HG03039 (cell line): ENCODE measurements around the gene FARSA.
A peak's percentile ranks its signal among the peaks of the same experiment; 100 is the strongest.
"Not testable (repeated sequence)": the region's sequence is repeated elsewhere in the genome, so short reads cannot be mapped to it uniquely, and the experiment has no call there.

Source experiments
- ATAC-seq: cut with Tn5 transposase; IDR thresholded peaks from one replicate; pipeline ENCODE4 v1.9.1; 2021; ENCODE audit warnings: mild to moderate bottlenecking, moderate library complexity; ENCODE audit not compliant: unreplicated experiment

Gene FARSA

GRCh38 chr19:12891553-12892021 is 41.9 kb downstream of the FARSA start:
- no peak for ATAC-seq

DNA sequence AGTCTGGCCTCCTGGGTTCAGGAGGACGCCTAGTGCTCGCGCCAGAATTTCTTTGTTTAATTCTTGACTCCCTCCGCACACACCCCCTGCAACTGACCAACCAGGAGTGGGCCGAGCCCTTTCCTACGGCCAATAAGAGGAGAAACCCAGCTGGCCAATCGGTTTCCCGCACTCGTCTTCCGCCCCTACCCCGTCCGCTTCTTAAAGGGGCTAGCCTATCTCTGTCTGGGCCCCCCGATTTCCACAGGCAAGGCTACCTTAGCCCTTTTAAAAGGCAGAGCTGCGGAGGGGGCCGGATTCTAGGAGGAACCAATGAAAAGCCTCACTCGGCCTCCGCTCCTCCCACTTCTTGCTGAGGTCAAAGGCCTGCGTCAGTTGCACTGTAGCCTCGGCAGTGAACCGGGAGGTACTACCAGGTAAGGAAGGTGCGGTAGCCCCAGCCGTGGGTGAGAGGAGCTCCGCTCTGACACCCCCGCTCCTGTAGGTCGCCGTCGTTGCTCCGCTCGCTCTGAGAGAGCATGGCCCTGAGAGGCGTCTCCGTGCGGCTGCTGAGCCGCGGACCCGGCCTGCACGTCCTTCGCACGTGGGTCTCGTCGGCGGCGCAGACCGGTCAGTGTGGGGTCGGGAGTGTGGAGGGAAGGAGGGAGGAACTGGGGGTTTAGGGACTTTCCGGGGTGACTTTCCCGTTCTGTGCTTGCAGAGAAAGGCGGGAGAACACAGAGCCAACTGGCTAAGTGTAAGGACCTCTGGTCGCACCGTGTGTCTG is 42.5 kb downstream of the FARSA start, which contains the start of gene GCDH:
GCDH (plus strand) TSS at position 374 of the 766 bp plus-strand sequence; CDS start at position 519, 145 bp downstream.
- ATAC-seq = peak; percentile 86

DNA sequence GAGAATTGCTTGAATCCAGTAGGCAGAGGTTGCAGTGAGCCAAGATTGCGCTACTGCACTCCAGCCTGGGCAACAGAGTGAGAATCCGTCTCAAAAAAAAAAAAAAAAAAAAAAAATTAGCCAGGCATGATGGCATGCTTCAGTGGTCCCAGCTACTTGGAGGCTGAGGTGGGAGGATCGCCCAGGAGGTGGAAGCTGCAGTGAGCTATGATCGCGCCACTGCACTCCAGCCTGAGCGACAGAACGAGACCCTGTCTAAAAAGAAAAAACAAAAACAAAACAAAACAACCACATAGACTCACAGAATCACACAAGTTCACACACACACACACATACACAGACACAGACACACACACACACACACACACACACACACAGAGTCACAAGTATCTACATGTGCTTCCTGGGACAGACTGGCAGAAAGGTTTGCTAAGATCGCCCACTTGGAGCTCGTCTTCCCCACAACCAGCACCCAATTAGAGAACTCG is 43.2 kb downstream of the FARSA start:
- ATAC-seq = not testable (repeated sequence)

GRCh38 chr19:12888006-12888603 is 45.4 kb downstream of the FARSA start:
- no peak for ATAC-seq

DNA sequence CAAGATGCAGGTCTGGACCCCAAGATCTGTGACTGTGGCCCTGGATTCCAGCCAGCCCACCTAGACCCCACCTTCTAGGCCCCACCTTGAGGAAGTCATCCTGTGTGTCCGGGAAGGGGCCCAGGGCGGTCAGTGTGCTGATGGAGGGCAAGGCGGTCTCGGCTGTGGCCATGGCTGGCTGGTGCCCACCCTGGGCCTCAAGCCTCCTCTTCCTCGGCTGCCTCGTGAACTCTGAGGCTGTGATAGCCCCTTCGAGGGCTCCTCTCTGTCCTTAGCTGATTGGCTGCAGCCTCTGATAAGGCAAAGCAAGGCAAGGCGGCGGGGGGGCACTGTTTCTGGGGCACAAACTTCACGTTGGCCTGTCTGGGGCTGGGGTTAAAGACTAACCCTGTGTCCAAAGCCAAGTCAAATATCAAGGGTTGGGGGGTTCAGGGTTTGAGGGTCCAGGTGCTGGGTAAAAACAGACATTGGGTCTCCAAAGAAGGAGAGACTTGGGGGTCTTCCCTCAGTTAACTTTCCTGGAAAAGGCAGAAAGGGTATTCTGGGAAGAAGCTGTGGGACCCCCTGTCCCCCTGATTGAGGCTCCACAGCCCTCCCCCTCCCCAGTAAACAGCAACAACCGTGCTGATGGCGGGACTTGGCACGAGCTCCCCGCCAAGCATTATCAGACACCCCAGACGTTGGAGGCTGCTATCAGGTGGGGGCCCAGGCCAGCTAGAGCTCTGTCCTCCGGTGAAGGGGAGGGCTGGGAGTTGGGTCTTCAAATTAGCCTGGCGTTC is 46.4 kb downstream of the FARSA start, which contains the start of gene KLF1:
KLF1 (minus strand) TSS at position 233 of the 779 bp plus-strand sequence; CDS start at position 172, 61 bp downstream.
- no peak for ATAC-seq

DNA sequence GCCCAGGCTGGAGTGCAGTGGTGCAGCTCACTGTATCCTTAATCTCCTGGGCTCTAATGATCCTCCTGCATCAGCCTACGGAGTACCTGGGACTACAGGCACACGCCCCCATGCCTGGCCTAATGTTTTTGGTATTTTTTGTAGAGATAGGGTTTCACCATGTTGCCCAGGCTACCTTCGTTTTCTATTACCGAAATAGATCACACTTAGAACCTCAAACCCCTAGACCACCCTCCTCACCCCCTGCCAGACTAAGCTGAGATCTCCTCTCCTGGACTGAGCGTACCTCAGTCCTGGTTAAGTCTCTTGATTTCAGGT is 46.9 kb downstream of the FARSA start:
- no peak for ATAC-seq

GRCh38 chr19:12885749-12886650 is 47.5 kb downstream of the FARSA start:
- ATAC-seq = no peak

GRCh38 chr19:12884926-12885748 is 48.4 kb downstream of the FARSA start:
- ATAC-seq = no peak

GRCh38 chr19:12884627-12884925 is 48.9 kb downstream of the FARSA start:
- ATAC-seq = no peak

DNA sequence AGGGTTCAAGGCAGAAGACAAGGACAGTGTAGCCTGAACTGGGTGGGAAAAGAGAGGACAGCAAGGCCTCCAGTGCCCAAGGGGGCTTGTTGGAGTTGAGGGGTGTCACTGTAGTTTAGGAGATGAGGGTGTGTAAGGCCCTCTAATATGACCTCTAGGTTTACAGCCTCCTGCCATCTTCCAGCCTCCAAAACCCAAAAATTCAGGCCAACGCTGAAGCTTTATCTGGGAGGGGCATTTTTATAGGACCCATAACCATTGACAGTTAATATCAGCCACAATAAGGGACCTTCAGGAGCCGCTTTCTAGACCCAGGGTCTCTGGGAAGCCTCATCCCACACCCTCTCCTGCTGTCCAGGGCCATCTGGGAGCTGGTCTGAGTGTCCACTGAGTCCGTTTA is 49.3 kb downstream of the FARSA start:
- ATAC-seq = no peak

DNA sequence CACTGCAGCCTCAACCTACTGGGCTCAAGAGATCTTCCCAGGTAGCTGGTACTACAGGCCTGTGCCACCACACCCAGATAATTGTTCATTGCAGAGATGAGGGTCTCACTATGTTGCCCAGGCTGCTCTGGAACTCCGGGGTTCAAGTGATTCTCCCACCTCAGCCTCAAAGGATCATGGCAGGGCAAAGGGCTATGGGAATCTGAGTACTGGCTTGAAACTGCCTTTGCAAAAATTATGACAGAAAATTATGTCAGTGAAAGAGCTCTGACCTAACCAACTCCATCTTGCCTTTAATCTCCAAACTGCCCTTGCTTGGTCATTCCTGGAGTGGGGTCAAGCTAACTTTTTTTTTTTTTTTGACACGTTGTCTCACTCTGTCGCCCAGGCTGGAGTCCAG is 50.9 kb downstream of the FARSA start:
- no peak for ATAC-seq

DNA sequence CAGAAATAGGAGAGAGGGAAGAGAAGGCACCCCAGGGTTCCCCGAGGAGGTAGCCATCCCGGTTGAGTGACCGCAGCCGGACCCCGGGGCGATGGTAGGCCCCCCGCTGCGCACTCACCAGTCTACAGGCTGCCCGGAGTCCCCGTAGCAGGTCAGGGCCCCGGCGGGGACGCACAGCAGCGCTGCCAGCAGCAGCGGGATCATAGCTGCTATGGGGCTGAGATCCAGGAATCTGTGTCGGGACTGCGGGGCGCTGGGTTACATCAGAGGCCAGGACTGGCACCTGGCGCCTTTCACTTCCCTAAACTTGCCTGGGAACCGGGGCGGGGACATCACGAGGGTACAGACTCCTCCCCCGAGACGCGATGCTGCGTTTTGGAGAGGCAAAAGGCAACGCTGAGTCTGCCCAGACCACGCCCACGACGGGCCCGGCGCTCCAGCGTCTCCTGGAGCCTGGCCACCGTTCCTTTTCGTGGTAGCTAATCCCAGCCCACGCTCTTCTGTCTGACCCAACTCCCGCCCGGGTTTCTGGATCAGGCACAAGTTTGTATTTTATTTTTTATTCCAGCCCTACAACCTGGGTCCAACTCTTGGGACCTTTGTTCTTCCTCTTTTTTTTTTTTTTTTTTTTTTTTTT is 52.2 kb downstream of the FARSA start, which contains the start of gene DNASE2:
DNASE2 (minus strand) TSS at position 278 of the 637 bp plus-strand sequence; CDS start at position 204, 74 bp downstream.
- ATAC-seq = peak; percentile 77

- ATAC-seq = no peak
These were observed 52.9 kb downstream of the FARSA start for GRCh38 chr19:12880551-12881171.

DNA sequence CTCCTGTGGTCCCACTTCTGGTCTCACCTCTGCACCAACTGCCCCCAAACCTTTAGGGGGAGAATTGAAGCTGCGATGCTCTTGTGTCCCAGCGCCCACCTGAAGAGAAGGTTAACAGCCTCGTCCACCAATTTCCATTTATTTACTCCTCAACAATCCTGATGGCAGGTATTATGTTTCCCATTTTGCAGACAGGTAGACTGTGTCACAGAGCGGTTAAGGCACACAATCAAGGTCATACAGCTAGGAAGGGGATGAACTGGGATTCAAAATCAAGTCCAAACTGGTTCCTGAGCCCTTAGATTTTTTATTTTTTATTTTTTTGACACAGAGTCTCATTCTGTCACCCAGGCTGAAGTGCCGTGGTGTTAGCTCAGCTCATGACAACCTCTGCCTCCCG is 58.4 kb downstream of the FARSA start:
- ATAC-seq = no peak

DNA sequence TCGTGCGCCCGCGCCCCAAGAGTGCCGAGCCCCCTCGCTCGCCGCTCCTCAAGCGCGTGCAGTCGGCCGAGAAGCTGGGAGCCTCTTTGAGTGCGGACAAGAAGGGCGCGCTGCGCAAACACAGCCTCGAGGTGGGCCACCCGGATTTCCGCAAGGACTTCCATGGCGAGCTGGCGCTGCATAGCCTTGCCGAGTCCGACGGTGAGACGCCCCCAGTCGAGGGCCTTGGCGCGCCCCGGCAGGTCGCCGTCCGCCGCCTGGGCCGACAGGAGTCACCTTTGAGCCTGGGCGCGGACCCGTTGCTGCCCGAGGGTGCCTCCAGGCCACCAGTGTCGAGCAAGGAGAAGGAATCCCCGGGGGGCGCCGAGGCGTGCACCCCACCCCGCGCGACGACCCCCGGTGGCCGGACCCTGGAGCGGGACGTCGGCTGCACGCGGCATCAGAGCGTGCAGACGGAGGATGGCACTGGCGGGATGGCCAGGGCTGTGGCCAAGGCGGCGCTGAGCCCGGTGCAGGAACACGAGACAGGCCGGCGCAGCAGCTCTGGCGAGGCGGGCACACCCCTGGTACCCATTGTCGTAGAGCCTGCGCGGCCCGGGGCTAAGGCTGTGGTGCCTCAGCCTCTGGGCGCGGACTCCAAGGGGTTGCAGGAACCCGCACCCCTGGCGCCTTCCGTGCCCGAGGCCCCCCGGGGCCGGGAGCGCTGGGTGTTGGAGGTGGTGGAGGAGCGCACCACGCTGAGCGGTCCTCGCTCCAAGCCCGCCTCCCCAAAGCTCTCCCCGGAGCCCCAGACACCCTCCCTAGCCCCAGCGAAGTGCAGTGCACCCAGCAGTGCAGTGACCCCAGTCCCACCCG is 59.4 kb downstream of the FARSA start:
- ATAC-seq = no peak

- ATAC-seq = no peak
These were observed 60.3 kb downstream of the FARSA start for GRCh38 chr19:12872941-12873890.
